Parathyroid adenoma (tissue), 2 donors: ENCODE data around the gene TNKS1BP1.

Experiments used
- H2AFZ ChIP-seq: fragments of 300-600 bp; sonication (generic); one replicate; pipeline ENCODE4 v1.7.0; 2017; ENCODE audit warnings: antibody characterized with exemption, mild to moderate bottlenecking
- H3K27ac ChIP-seq: fragments of 300-600 bp; sonication (generic); one replicate; pipeline ENCODE4 v1.7.0; 2017
- H3K27me3 ChIP-seq: fragments of 300-600 bp; sonication (generic); one replicate; pipeline ENCODE4 v1.7.0; 2017; ENCODE audit warnings: low read length; ENCODE audit not compliant: control insufficient read depth, insufficient read depth
- H3K36me3 ChIP-seq: fragments of 300-600 bp; sonication (generic); one replicate; pipeline ENCODE4 v1.7.0; 2017; ENCODE audit warnings: low read length; ENCODE audit not compliant: control insufficient read depth, insufficient read depth
- H3K4me1 ChIP-seq: fragments of 300-600 bp; sonication (generic); one replicate; pipeline ENCODE4 v1.7.0; 2017; ENCODE audit warnings: control low read depth
- H3K4me2 ChIP-seq: fragments of 300-600 bp; sonication (generic); one replicate; pipeline ENCODE4 v1.7.0; 2017; ENCODE audit warnings: low read length
- H3K4me3 ChIP-seq: fragments of 300-600 bp; sonication (generic); one replicate; pipeline ENCODE4 v1.7.0; 2017; ENCODE audit warnings: low read depth, low read length
- H3K79me2 ChIP-seq: fragments of 300-600 bp; sonication (generic); one replicate; pipeline ENCODE4 v1.7.0; 2017; ENCODE audit warnings: control low read depth
- H3K9ac ChIP-seq: fragments of 300-600 bp; sonication (generic); one replicate; pipeline ENCODE4 v1.7.0; 2017; ENCODE audit warnings: mild to moderate bottlenecking
- H3K9me3 ChIP-seq: fragments of 300-600 bp; sonication (generic); one replicate; pipeline ENCODE4 v1.7.0; 2017; ENCODE audit warnings: low read length; ENCODE audit not compliant: control insufficient read depth
- TF ChIP-seq, protein P1 (sequence below): fragments of 300-600 bp; sonication (generic); IDR thresholded peaks from one replicate; pipeline ENCODE4 v1.7.0; 2017; ENCODE audit warnings: antibody characterized with exemption, mild to moderate bottlenecking
- donor health status: primary hyperparathyroidism.

The TNKS1BP1 gene

DNA sequence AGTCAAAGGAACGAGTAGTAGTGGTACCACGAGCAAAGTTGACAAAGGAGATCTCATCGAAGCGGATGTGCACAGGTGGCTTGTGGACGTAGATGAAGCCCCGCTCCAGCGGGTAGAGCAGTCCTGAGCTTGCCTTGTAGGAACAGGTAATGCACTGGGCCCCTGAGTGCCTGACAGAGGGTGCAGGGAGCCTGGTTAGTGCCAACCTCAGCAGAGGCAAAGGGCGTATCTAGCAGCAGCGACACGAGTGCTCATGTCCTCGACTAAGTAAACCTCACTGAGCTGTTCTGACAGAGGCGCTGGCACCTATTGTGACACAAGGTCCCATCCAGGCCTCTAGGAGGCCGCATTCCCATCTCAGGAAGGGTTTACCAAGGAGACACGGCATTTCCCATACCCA, 7.0 kb upstream of the TNKS1BP1 start:
- Histone ChIP-seq H3K4me2 (no peak overlapping the region), H3K79me2 (no peaks in the 10 kb centered on the region), H3K36me3 (no peaks in the 10 kb centered on the region), H3K4me1 (peaks cover 6% of the 10 kb centered on the region), H3K9ac (no peak overlapping the region), H3K27ac (no peak overlapping the region), H3K9me3 (no peaks in the 10 kb centered on the region), H3K27me3 (no peaks in the 10 kb centered on the region), H3K4me3 (no peak overlapping the region), H2AFZ (no peak overlapping the region)
- TF ChIP-seq, protein P1, sequence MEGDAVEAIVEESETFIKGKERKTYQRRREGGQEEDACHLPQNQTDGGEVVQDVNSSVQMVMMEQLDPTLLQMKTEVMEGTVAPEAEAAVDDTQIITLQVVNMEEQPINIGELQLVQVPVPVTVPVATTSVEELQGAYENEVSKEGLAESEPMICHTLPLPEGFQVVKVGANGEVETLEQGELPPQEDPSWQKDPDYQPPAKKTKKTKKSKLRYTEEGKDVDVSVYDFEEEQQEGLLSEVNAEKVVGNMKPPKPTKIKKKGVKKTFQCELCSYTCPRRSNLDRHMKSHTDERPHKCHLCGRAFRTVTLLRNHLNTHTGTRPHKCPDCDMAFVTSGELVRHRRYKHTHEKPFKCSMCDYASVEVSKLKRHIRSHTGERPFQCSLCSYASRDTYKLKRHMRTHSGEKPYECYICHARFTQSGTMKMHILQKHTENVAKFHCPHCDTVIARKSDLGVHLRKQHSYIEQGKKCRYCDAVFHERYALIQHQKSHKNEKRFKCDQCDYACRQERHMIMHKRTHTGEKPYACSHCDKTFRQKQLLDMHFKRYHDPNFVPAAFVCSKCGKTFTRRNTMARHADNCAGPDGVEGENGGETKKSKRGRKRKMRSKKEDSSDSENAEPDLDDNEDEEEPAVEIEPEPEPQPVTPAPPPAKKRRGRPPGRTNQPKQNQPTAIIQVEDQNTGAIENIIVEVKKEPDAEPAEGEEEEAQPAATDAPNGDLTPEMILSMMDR, result no peak

DNA sequence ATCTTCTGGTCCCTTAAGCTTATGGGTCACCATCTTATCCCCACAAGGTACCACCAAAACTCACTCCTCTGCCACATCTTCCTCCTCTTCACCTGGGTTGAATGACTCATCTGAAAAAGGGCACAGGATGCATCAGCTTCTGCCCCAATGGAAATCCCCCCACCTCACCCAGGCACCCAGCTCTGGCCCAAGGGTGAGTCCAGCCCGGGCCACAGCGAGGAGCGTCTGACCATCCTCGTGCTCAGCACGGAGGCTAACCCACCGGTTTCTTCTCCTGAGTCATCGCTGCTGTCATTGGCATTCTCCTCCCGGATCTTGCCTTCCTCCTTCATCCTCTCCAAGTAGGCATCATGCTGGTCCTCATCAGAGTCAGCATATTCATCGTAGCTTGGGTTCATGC, 5.3 kb upstream of the TNKS1BP1 start:
- no peak overlapping the region for H3K27ac ChIP-seq
- H3K79me2 ChIP-seq, result no peaks in the 10 kb centered on the region
- peaks cover 10% of the 10 kb centered on the region for H3K4me1 ChIP-seq
- H3K36me3 ChIP-seq, result no peaks in the 10 kb centered on the region
- H3K4me3 ChIP-seq, result no peak overlapping the region
- H3K9ac ChIP-seq, result no peak overlapping the region
- H3K4me2 ChIP-seq, result no peak overlapping the region
- no peaks in the 10 kb centered on the region for H3K27me3 ChIP-seq
- H3K9me3 ChIP-seq, result no peaks in the 10 kb centered on the region
- TF ChIP-seq, protein P1, result no peak
- no peak overlapping the region for H2AFZ ChIP-seq

DNA sequence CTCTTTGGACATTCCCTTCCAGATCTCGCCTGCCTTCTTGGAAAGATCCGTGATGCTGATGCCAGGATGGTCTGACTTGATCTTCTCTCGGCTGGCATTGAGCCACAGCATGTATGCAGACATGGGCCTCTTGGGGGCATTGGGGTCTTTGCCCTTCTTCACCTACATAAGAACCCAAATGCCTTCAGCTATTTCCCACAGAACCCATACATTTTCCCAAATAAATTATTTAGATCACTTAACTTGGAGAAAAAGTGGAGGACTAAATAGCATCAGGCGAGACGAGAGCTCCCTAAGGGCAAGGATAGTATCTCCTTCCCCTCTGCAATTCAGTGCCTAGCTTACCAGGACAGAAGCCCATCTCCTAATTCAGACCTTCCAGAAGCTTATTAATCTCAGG, 3.0 kb upstream of the TNKS1BP1 start:
- TF ChIP-seq, protein P1, result no peak
- no peak overlapping the region for H3K27ac ChIP-seq
- no peaks in the 10 kb centered on the region for H3K36me3 ChIP-seq

DNA sequence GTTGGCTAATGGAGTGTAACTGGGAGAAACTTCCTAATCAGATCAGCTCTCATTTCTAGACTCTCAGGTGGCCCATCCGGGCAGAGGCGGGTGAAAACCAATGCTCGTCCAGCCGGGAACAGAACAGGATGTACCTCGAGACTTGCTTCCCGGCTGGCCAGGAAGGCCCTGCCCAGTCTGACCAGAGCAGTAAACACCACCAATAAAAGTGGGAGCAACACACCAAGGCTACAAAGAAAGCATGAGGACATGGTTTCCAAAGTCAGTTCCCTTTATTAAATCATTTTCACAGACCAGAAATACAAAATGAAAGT, 940 bp upstream of the TNKS1BP1 start:
- H2AFZ ChIP-seq, result peak overlapping the region; percentile 77
- H3K27ac ChIP-seq, result peak overlapping the region; percentile 91
- peaks cover 2% of the 10 kb centered on the region for H3K79me2 ChIP-seq
- H3K9ac ChIP-seq, result no peak overlapping the region
- H3K9me3 ChIP-seq, result no peaks in the 10 kb centered on the region
- TF ChIP-seq, protein P1, result no peak
- peaks cover 9% of the 10 kb centered on the region for H3K4me1 ChIP-seq
- H3K36me3 ChIP-seq, result no peaks in the 10 kb centered on the region
- peak overlapping the region; percentile 60 for H3K4me3 ChIP-seq
- no peaks in the 10 kb centered on the region for H3K27me3 ChIP-seq
- peak overlapping the region; percentile 75 for H3K4me2 ChIP-seq

More for the DNA sequence above, 3.0 kb upstream of the TNKS1BP1 start:
- no peaks in the 10 kb centered on the region for H3K79me2 ChIP-seq
- H3K4me1 ChIP-seq, result peaks cover 9% of the 10 kb centered on the region
- H3K27me3 ChIP-seq, result no peaks in the 10 kb centered on the region
- no peak overlapping the region for H3K4me2 ChIP-seq
- H3K9me3 ChIP-seq, result no peaks in the 10 kb centered on the region
- no peak overlapping the region for H3K4me3 ChIP-seq
- no peak overlapping the region for H2AFZ ChIP-seq
- H3K9ac ChIP-seq, result no peak overlapping the region

DNA sequence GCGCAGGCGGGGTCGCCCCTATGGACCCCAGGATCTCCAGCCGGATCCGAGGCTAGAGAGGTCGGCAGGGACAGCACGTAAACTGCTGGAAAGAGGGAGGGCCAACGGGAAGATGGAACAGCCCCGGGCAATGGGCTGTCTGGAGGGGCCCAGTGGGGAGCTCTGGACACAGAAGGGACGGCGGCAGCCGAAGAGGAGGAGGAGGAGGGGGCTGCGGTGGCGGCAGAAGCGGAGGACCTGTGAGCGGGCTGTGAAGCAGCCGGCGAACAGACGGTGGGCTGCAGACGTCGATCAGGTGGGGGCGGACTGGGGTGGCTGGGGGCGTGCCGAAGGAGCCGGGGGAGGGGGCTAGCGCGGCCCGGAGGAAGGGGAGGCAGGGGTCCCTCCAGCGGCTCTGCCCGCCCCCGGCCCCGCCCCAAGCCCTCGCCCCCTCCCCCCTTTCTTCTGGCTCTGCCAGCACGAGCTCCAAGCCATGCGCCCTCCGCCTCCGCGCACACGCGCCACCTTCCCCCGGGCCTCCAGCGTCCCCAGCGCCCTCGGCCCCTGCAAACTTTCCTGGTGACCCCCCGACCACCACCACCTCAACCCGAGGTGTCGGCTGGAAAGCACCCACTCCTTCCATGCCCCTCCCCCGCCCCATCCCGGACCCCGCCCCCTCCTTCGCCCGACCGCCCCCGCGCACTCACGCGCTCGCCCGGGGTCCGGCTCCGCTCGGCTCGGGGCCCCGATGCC, 432 bp downstream of the TNKS1BP1 start:
- H3K9me3 ChIP-seq, result no peaks in the 10 kb centered on the region
- peak overlapping the region; percentile 73 for H3K4me2 ChIP-seq
- no peaks in the 10 kb centered on the region for H3K27me3 ChIP-seq
- no peaks in the 10 kb centered on the region for H3K36me3 ChIP-seq
- peaks cover 9% of the 10 kb centered on the region for H3K4me1 ChIP-seq
- H3K79me2 ChIP-seq, result peaks cover 2% of the 10 kb centered on the region
- peak overlapping the region; percentile 46 for H3K9ac ChIP-seq
- peak overlapping the region; percentile 62 for H2AFZ ChIP-seq
- TF ChIP-seq, protein P1, result no peak
- peak overlapping the region; percentile 90 for H3K27ac ChIP-seq
- peak overlapping the region; percentile 57 for H3K4me3 ChIP-seq
